B cell (primary cell): ENCODE results near the gene DTHD1. TPM values are rescaled to one million over a fixed set of nuclear protein-coding genes. Genes with fewer than 3 reads are reported as not detected.
A peak's percentile ranks its signal among the peaks of the same experiment; 100 is the strongest.

ENCODE experiments used
- ATAC-seq: fragments of 200-7000 bp; cut with Tn5 transposase; one replicate; pipeline ENCODE4 v1.10.0; 2021; ENCODE audit warnings: low read depth, mild to moderate bottlenecking, moderate number of reproducible peaks, moderate library complexity
- CTCF ChIA-PET: fragments of 350-600 bp; sonication (Branson Sonifier 250); formaldehyde crosslinking; loops from one replicate; lab custom pipeline; 2021; ENCODE audit warnings: antibody characterized with exemption, inconsistent platforms; lab: Charles Lee
- POLR2A ChIA-PET: fragments of 350-600 bp; sonication (Branson Sonifier 250); formaldehyde crosslinking; loops from one replicate; lab custom pipeline; 2021; ENCODE audit warnings: antibody characterized with exemption; lab: Charles Lee
- DNase-seq: peaks from one replicate; pipeline ENCODE4 v3.0.0; 2013
- H2AFZ ChIP-seq: 2 replicates; pipeline ENCODE4 v1.6.1; 2012; ENCODE audit warnings: mild to moderate bottlenecking, low read depth, low read length; ENCODE audit not compliant: insufficient read depth, poor library complexity, severe bottlenecking
- H3K27ac ChIP-seq, 2 donors: 1 replicate in 1 of 2; 2 replicates in 1 of 2; pipeline ENCODE4 v1.5.1; 2012 to 2013; ENCODE audit warnings: low read length in 2 of 2, mild to moderate bottlenecking in 2 of 2, moderate library complexity in 1 of 2
- H3K27me3 ChIP-seq, 4 experiments: fragments of 200-600 bp in 1 of 4; sonication (generic) in 1 of 4; replicated peaks in 1 of 4; 1 replicate in 2 of 4; 2 replicates in 2 of 4; pipeline versions ENCODE4 v1.6.1 to v1.7.0; 2013 to 2016; ENCODE audit warnings: low read length in 3 of 4, mild to moderate bottlenecking in 2 of 4, mixed read lengths in 1 of 4, moderate library complexity in 1 of 4; ENCODE audit not compliant: insufficient read depth in 4 of 4, control insufficient read depth in 3 of 4; ENCODE audit errors: control extremely low read depth in 1 of 4
- H3K36me3 ChIP-seq, 2 experiments: replicated peaks in 1 of 2; 1 replicate in 1 of 2; 2 replicates in 1 of 2; pipeline versions ENCODE4 v1.6.1 to v1.7.1; 2013; ENCODE audit warnings: low read length in 1 of 2; ENCODE audit not compliant: insufficient read depth in 2 of 2, control insufficient read depth in 1 of 2; ENCODE audit errors: control extremely low read depth in 1 of 2, extremely low read depth in 1 of 2
- H3K4me1 ChIP-seq, 2 donors: fragments of 200-600 bp in 1 of 2; sonication (generic) in 1 of 2; 1 replicate in 1 of 2; 2 replicates in 1 of 2; pipeline versions ENCODE4 v1.5.1 to v1.6.1; 2013 to 2017; ENCODE audit warnings: low read length in 2 of 2; ENCODE audit not compliant: control insufficient read depth in 2 of 2, insufficient read depth in 2 of 2
- H3K4me2 ChIP-seq: replicated peaks from 2 replicates; pipeline ENCODE3; 2012; ENCODE audit warnings: mild to moderate bottlenecking, low read depth, low read length; ENCODE audit not compliant: poor library complexity, severe bottlenecking
- H3K4me3 ChIP-seq, 5 experiments: fragments of 200-600 bp in 1 of 5; sonication (generic) in 1 of 5; 1 replicate in 3 of 5; 2 replicates in 2 of 5; pipeline versions ENCODE4 v1.5.1 to v1.7.0; 2011 to 2016; ENCODE audit warnings: low read length in 4 of 5, mild to moderate bottlenecking in 4 of 5, low read depth in 2 of 5, control low read depth in 1 of 5, moderate library complexity in 1 of 5; ENCODE audit not compliant: insufficient read depth in 1 of 5; ENCODE audit errors: control extremely low read depth in 1 of 5, extremely low read depth in 1 of 5
- H3K79me2 ChIP-seq: fragments of 200-600 bp; sonication (generic); one replicate; pipeline ENCODE4 v1.6.0; 2016; ENCODE audit warnings: low read length; ENCODE audit not compliant: control insufficient read depth, insufficient read depth
- H3K9ac ChIP-seq: fragments of 200-600 bp; sonication (generic); 2 replicates; pipeline ENCODE4 v1.6.1; 2017; ENCODE audit warnings: mild to moderate bottlenecking, low read length, moderate library complexity
- H3K9me3 ChIP-seq, 3 donors: one replicate each; pipeline versions ENCODE4 v1.6.1 to v1.7.1; 2013; ENCODE audit warnings: low read length in 2 of 3; ENCODE audit not compliant: control insufficient read depth in 2 of 3, insufficient read depth in 1 of 3; ENCODE audit errors: control extremely low read depth in 1 of 3
- H4K20me1 ChIP-seq: 2 replicates; pipeline ENCODE4 v1.6.0; 2012; ENCODE audit warnings: mild to moderate bottlenecking, low read length; ENCODE audit not compliant: insufficient read depth, control insufficient read depth, poor library complexity, severe bottlenecking
- H3K27ac Mint-ChIP-seq: one replicate; pipeline ENCODE4 v1.8.0; 2021; ENCODE audit warnings: mixed read lengths
- H3K27me3 Mint-ChIP-seq: one replicate; pipeline ENCODE4 v1.8.0; 2021; ENCODE audit warnings: mixed read lengths
- H3K4me1 Mint-ChIP-seq: one replicate; pipeline ENCODE4 v1.8.0; 2021; ENCODE audit warnings: mixed read lengths
- H3K4me3 Mint-ChIP-seq: one replicate; pipeline ENCODE4 v1.8.0; 2021; ENCODE audit warnings: mixed read lengths
- H3K9me3 Mint-ChIP-seq: one replicate; pipeline ENCODE4 v1.8.0; 2022; ENCODE audit warnings: mixed read lengths; ENCODE audit not compliant: insufficient read depth
- CTCF ChIP-seq: fragments of 200-600 bp; IDR thresholded peaks from one replicate; pipeline ENCODE4 v1.8.0; 2022; ENCODE audit warnings: antibody characterized with exemption, mild to moderate bottlenecking
- EZH2 ChIP-seq: IDR thresholded peaks from 2 replicates; pipeline ENCODE4 v1.6.1; 2012; ENCODE audit warnings: borderline replicate concordance, low read depth, mild to moderate bottlenecking, moderate library complexity, low read length; ENCODE audit not compliant: insufficient read depth, poor library complexity, severe bottlenecking
- WGBS: methylation state at CpG from one replicate; pipeline ENCODE4 v1.1.5; 2013; ENCODE audit warnings: missing lambda C conversion rate; ENCODE audit not compliant: insufficient coverage; 5-methylcytosine and 5-hydroxymethylcytosine counted together
- intact Hi-C: fragments of 100-400 bp; cut with micrococcal nuclease; formaldehyde crosslinking; loops from one replicate; pipeline ENCODE4 v1.10.0; 2022
- polyA plus RNA-seq: library from polyadenylated mRNA; depleted of rRNA; stranded (reverse); fragments of >200 nt; gene quantifications from 2 replicates; pipeline ENCODE4 v1.2.3, GENCODE V29; 2012
- total RNA-seq, 2 donors: library from RNA; stranded (reverse); fragments of 120-200 nt in 1 of 2; gene quantifications; 1 replicate in 1 of 2; 2 replicates in 1 of 2; pipeline versions ENCODE4 v1.2.3 to v1.2.4, GENCODE V29; 2013 to 2022

Gene DTHD1
- total and polyA plus RNA-seq, 2 donors (not counting 1 experiment from before 2014, with no cell fraction given) = 0.04 TPM; not detected in 1

- intact Hi-C loops = loop anchor here (2.0 kb wide), 1 partner anchor 14 kb away; no protein-coding TSS in a partner anchor
- POLR2A ChIA-PET = no interaction called here
Measured at GRCh38 chr4:36386691-36387090, 105.3 kb downstream of the DTHD1 start.

GRCh38 chr4:36388710-36389109, 107.3 kb downstream of the DTHD1 start:
- Histone ChIP-seq H4K20me1 (no peaks in the 10 kb centered on the region), H2AFZ (no peak overlapping the region), H3K9ac (no peak overlapping the region), H3K79me2 (no peaks in the 10 kb centered on the region), H3K4me3 (no peak overlapping the region), H3K36me3 (no peaks in the 10 kb centered on the region), H3K9me3 (no peaks in the 10 kb centered on the region), H3K27me3 (no peaks in the 10 kb centered on the region), H3K4me2 (no peak overlapping the region), H3K27ac (no peak overlapping the region), H3K4me1 (peaks cover 15% of the 10 kb centered on the region in 2 donors)
- POLR2A ChIA-PET = no interaction called here
- TF ChIP-seq CTCF (no peak), EZH2 (no peak)
- 100% methylated on average over 2 of the region's 5 CpGs for WGBS
- Mint-ChIP-seq H3K4me3 (no peak overlapping the region), H3K9me3 (no peaks in the 10 kb centered on the region), H3K27ac (no peak overlapping the region), H3K27me3 (peaks cover 6% of the 10 kb centered on the region), H3K4me1 (peaks cover 18% of the 10 kb centered on the region)
- DNase-seq (no peak), ATAC-seq (no peak)
- intact Hi-C loops = no loop called here
- CTCF ChIA-PET = interaction anchor here (3.2 kb wide), 1 partner anchor 11 kb away, joined by 18 read pairs; no protein-coding TSS in a partner anchor

More at GRCh38 chr4:36386691-36387090, 105.3 kb downstream of the DTHD1 start:
- H4K20me1 ChIP-seq = no peaks in the 10 kb centered on the region
- H3K9me3 ChIP-seq = no peaks in the 10 kb centered on the region
- H3K79me2 ChIP-seq = no peaks in the 10 kb centered on the region
- H3K4me1 ChIP-seq = peaks cover 15% of the 10 kb centered on the region in 2 donors
- no peaks in the 10 kb centered on the region for H3K27me3 ChIP-seq
- peak overlapping the region; percentile 5 for H3K9ac ChIP-seq
- ATAC-seq (no peak), DNase-seq (no peak)
- no peaks in the 10 kb centered on the region for H3K36me3 ChIP-seq
- Mint-ChIP-seq H3K27ac (no peak overlapping the region), H3K4me1 (peaks cover 18% of the 10 kb centered on the region), H3K9me3 (no peaks in the 10 kb centered on the region), H3K27me3 (no peaks in the 10 kb centered on the region), H3K4me3 (no peak overlapping the region)
- H3K4me3 ChIP-seq = peak overlapping the region in 1 of 5 experiments; percentile 25
- H3K27ac ChIP-seq = peak overlapping the region; percentile 51 to 67
- peak overlapping the region; percentile 62 for H3K4me2 ChIP-seq
- TF ChIP-seq CTCF (no peak), EZH2 (no peak)
- CTCF ChIA-PET = interaction anchor here (3.0 kb wide), 1 partner anchor 13 kb away, joined by 32 read pairs; no protein-coding TSS in a partner anchor
- H2AFZ ChIP-seq = no peak overlapping the region
